HG03064 (cell line): Measurements from ENCODE around the gene PDE7B.

Experiments
- ATAC-seq: cut with Tn5 transposase; IDR thresholded peaks from one replicate; pipeline ENCODE4 v1.9.1; 2021; ENCODE audit warnings: low read depth; ENCODE audit not compliant: unreplicated experiment

PDE7B gene

GRCh38 chr6:136016228-136017225 lies 165.0 kb downstream of the PDE7B start:
- ATAC-seq = no peak

GRCh38 chr6:136020691-136021090 lies 169.2 kb downstream of the PDE7B start:
- no peak for ATAC-seq

GRCh38 chr6:136022224-136022874 lies 170.8 kb downstream of the PDE7B start:
- ATAC-seq = no peak

GRCh38 chr6:136024711-136025110 lies 173.2 kb downstream of the PDE7B start:
- no peak for ATAC-seq

GRCh38 chr6:136025736-136026135 lies 174.2 kb downstream of the PDE7B start:
- ATAC-seq = no peak

- ATAC-seq = no peak
These were observed 178.6 kb downstream of the PDE7B start for GRCh38 chr6:136030131-136030530.

GRCh38 chr6:136031982-136032381 lies 180.5 kb downstream of the PDE7B start:
- ATAC-seq = no peak

GRCh38 chr6:136033416-136033815 lies 181.9 kb downstream of the PDE7B start:
- no peak for ATAC-seq

- no peak for ATAC-seq
These were observed 182.9 kb downstream of the PDE7B start for GRCh38 chr6:136034422-136034821.

- ATAC-seq = no peak
These were observed 184.0 kb downstream of the PDE7B start for GRCh38 chr6:136035378-136036070.

GRCh38 chr6:136036071-136036380 lies 184.5 kb downstream of the PDE7B start:
- no peak for ATAC-seq

GRCh38 chr6:136036601-136037000 lies 185.1 kb downstream of the PDE7B start:
- ATAC-seq = no peak

GRCh38 chr6:136037242-136037875 lies 185.9 kb downstream of the PDE7B start:
- ATAC-seq = no peak

GRCh38 chr6:136037876-136038460 lies 186.5 kb downstream of the PDE7B start:
- no peak for ATAC-seq

GRCh38 chr6:136038531-136038930 lies 187.0 kb downstream of the PDE7B start:
- ATAC-seq = no peak

GRCh38 chr6:136039185-136039584 lies 187.7 kb downstream of the PDE7B start:
- ATAC-seq = no peak

GRCh38 chr6:136050475-136050874 lies 199.0 kb downstream of the PDE7B start:
- no peak for ATAC-seq

- ATAC-seq = no peak
These were observed 199.8 kb downstream of the PDE7B start for GRCh38 chr6:136051140-136051775.

GRCh38 chr6:136052031-136052430 lies 200.5 kb downstream of the PDE7B start:
- no peak for ATAC-seq

GRCh38 chr6:136058852-136059251 lies 207.4 kb downstream of the PDE7B start:
- no peak for ATAC-seq
